ENCODE results near the gene CREB1.
"Not testable (repeated sequence)": the region's sequence is repeated elsewhere in the genome, so short reads cannot be mapped to it uniquely, and the experiment has no call there.

Gene CREB1

DNA sequence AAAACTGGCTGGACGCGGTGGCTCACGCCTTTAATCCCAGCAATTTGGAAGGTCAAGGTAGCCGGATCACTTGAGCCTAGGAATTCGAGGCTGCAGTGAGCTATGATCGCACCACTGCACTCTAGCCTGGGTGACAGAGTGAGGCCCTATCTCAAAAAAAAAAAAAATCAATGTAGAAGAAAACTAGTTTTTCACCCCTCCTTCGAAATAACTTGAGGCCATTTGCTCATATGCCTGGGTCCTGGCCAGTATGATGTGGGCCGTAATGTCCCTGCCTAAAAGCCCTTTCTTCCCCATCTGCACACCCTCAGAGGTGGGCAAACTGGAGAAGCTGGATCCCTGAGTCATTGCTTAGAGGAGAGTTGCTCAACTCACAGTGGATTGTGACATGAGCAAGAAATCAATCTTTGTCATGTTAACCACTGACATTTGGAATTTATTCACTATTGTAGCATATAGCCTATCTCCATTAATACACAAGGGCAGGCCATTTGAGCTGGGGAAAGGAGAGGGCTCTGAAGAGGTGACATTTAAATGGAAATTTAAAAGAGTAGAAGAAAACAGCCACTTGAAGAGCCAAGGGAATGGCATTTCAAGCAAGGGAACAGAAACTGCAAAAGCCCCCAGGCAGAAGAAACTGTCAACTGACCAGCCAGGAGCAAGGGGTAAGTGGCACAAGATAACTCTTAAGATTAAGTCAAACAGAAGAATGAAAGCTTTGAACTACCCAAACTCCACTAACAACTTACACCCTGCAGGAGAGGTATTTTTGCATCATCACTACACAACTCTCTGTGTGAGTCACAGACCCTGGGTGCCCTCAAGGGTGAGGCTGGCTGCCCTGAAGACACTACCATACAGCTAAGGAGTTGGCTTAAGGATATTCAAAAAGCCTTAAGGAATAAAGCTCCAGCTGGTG is 103.1 kb downstream of the CREB1 start:
- no peak overlapping the region for H3K4me3 ChIP-seq (ENCODE audit: low read depth, low read length)
- no peak for TF ChIP-seq CTCF (IDR thresholded peaks at IDR 0.05; ENCODE audit: borderline replicate concordance, insufficient read depth, low read depth, low read length)

DNA sequence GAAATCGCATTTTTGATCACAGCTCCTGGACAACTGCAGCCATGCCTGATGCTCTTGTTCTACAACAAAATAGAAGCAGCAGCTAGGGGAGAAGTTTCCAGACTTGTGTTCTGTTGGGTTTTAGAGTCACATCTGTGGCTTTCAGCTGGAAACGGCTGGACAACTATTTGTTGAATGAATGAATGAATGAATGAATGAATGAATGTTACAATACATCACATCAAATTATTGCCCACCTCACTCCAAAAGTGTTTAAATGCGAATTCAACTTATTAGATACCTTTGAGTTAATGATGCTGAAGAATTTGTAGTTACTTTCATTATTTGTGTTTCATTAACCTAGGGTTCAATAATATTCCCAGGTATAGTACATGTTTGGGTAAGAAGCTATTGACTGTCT is 103.9 kb downstream of the CREB1 start:
- H3K4me3 ChIP-seq (ENCODE audit: low read depth, low read length): no peak overlapping the region
- TF ChIP-seq CTCF (IDR thresholded peaks at IDR 0.05; ENCODE audit: borderline replicate concordance, insufficient read depth, low read depth, low read length): no peak

DNA sequence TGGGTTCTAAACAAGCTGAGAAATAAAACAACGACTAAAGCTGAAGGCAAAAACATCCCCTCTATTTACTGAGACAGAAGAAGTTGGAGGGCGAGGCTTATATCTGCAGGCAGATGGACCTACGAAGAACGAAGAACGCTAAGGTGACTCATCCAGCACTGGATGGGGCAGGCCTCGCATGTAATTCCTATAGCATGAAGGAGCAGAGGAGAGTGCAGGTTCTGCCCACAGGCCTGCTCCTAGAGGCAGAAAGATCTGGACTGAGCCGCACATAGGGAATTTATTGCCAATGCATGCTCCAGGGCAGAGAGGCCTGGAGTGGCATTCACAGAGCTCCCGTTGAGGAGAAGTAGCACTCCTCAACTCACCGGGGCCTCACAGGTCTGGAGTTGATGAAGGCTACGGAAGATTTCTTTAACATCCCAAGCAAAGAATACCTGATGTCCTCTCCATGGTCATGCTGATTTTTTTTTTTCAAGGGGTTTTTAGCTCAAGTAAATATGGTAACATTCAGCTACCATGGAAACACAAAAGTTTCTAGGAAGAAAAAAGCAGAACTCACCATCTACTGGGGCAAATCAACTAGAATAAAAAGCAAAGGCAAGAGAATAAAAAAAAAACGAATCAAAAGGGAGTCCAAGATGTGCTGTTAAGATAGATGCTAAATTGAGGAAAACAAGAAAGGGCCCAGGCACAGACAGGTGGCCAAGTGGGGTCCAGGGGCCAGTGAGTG is 105.9 kb downstream of the CREB1 start:
- TF ChIP-seq CTCF (IDR thresholded peaks at IDR 0.05; ENCODE audit: borderline replicate concordance, insufficient read depth, low read depth, low read length): no peak
- H3K4me3 ChIP-seq (ENCODE audit: low read depth, low read length): no peak overlapping the region

DNA sequence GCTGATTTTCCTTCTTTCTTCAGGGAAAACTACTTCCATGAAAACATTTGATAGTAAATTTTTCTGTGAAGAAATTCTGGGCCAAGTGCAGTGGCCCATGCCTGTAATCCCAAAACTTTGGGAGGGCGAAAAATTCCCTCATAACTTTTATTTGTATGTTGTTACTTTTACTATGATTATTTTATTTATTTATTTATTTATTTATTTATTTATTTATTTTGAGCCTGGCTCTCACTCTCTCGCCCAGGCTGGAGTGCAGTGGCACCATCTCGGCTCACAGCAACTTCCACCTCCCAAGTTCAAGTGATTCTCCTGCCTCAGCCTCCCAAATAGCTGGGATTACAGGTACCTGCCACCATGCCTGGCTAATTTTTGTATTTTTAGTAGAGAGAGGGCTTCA is 109.5 kb downstream of the CREB1 start:
- not testable (repeated sequence) for H3K4me3 ChIP-seq (ENCODE audit: low read depth, low read length)

- no peak overlapping the region for H3K4me3 ChIP-seq (ENCODE audit: low read depth, low read length)
- TF ChIP-seq CTCF (IDR thresholded peaks at IDR 0.05; ENCODE audit: borderline replicate concordance, insufficient read depth, low read depth, low read length): no peak
These were observed 110.4 kb downstream of the CREB1 start for GRCh38 chr2:207640160-207640559.

DNA sequence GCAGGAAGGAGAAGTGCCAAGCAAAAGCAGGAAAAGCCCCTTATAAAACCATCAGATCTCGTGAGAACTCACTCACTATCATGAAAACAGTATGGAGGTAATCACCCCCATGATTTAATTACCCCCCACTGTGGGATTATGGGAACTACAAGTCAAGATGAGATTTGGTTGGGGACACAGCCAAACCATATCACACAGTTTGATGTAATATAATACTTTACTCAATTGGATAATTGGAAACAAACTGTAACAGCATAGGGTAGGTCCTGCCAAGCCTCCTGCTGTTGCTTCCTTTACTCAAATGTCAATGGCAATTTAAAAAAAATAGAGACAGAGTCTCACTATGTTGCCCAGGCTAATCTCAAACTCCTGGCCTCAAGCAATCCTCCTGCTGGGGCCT is 110.9 kb downstream of the CREB1 start:
- H3K4me3 ChIP-seq (ENCODE audit: low read depth, low read length): no peak overlapping the region
- TF ChIP-seq CTCF (IDR thresholded peaks at IDR 0.05; ENCODE audit: borderline replicate concordance, insufficient read depth, low read depth, low read length): no peak

DNA sequence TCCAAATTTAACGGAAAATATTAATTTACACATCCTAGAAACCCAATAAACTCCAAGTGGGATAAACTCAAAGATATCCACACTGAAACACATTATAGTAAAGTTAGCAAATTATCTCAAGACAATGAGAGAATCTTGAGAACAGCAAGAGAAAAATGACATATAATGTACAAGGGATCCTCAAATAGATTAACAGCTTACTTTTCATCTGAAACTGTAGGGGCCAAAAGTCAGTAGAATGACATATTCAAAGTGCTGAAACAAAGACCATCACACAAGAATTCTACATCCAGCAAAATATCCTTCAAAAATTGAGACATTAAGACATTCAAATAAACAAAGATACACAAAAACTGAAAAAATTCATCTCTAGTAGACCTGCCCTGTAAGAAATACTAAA is 114.1 kb downstream of the CREB1 start:
- no peak for TF ChIP-seq CTCF (IDR thresholded peaks at IDR 0.05; ENCODE audit: borderline replicate concordance, insufficient read depth, low read depth, low read length)
- no peak overlapping the region for H3K4me3 ChIP-seq (ENCODE audit: low read depth, low read length)

GRCh38 chr2:207646582-207646981 is 116.8 kb downstream of the CREB1 start:
- not testable (repeated sequence) for H3K4me3 ChIP-seq (ENCODE audit: low read depth, low read length)

Data from GM12875 (cell line).